Breast epithelium (tissue), 4 donors: ENCODE data around the gene DTL. TPM values are rescaled to one million over a fixed set of nuclear protein-coding genes. Genes with fewer than 3 reads are reported as not detected.
A peak's percentile ranks its signal among the peaks of the same experiment; 100 is the strongest.
"Not testable (repeated sequence)": the region's sequence is repeated elsewhere in the genome, so short reads cannot be mapped to it uniquely, and the experiment has no call there.

Experiments
- DNase-seq, 2 donors: peaks; one replicate each; pipeline ENCODE4 v3.0.0-alpha.2; 2019; ENCODE audit warnings: low spot score in 2 of 2
- H3K27ac ChIP-seq, 2 donors: fragments of 200-600 bp; sonication (generic) in 1 of 2; one replicate each; pipeline ENCODE4 v1.5.1; 2016 to 2019; ENCODE audit warnings: mild to moderate bottlenecking in 1 of 2
- H3K27me3 ChIP-seq, 2 donors: fragments of 200-600 bp; sonication (generic) in 1 of 2; one replicate each; pipeline versions ENCODE4 v1.5.1 to v1.6.0; 2017 to 2019; ENCODE audit warnings: control low read depth in 1 of 2, mild to moderate bottlenecking in 1 of 2
- H3K36me3 ChIP-seq: fragments of 200-600 bp; one replicate; pipeline ENCODE4 v1.5.1; 2019
- H3K4me1 ChIP-seq, 2 donors: fragments of 200-600 bp; sonication (generic); one replicate each; pipeline ENCODE4 v1.5.1; 2016 to 2019; ENCODE audit warnings: control low read depth in 1 of 2
- H3K4me3 ChIP-seq, 3 donors: fragments of 200-600 bp; sonication (generic); 1 replicate in 2 of 3; 2 replicates in 1 of 3; pipeline ENCODE4 v1.5.1; 2016 to 2019; ENCODE audit warnings: mild to moderate bottlenecking in 3 of 3, moderate library complexity in 2 of 3
- H3K9me3 ChIP-seq, 2 donors: fragments of 200-600 bp; sonication (generic) in 1 of 2; one replicate each; pipeline ENCODE4 v1.5.1; 2016 to 2019; ENCODE audit warnings: control low read depth in 1 of 2
- CTCF ChIP-seq, 3 donors: fragments of 450-650 bp; IDR thresholded peaks; one replicate each; pipeline ENCODE4 v1.5.1; 2016 to 2017; ENCODE audit warnings: antibody characterized with exemption in 3 of 3, mild to moderate bottlenecking in 3 of 3, moderate library complexity in 3 of 3
- POLR2A ChIP-seq: fragments of 450-650 bp; IDR thresholded peaks from one replicate; pipeline ENCODE4 v1.6.1; 2016; ENCODE audit warnings: antibody characterized with exemption, mild to moderate bottlenecking, moderate library complexity
- POLR2AphosphoS5 ChIP-seq, 3 donors: sonication (generic); formaldehyde crosslinking; IDR thresholded peaks; one replicate each; pipeline ENCODE4 v1.6.1; 2017; ENCODE audit warnings: antibody characterized with exemption in 3 of 3
- intact Hi-C: fragments of 100-400 bp; cut with DNase I; formaldehyde crosslinking; loops from one replicate; pipeline ENCODE4 v1.15.1; 2023; ENCODE audit warnings: low total_unique reads
- total RNA-seq, 3 donors: library from RNA; depleted of rRNA; stranded (reverse); fragments of >200 nt; gene quantifications; one replicate each; pipeline ENCODE4 v1.1.0, GENCODE V29; 2016

The DTL gene
- total RNA-seq, 3 donors from 2014 or later, result 0.29 to 0.80 (median 0.66) TPM

GRCh38 chr1:212012034-212012740 is 23.4 kb upstream of the DTL start:
- no peaks in the 10 kb centered on the region for H3K4me1 ChIP-seq
- H3K27me3 ChIP-seq, result no peaks in the 10 kb centered on the region
- H3K36me3 ChIP-seq, result no peaks in the 10 kb centered on the region
- H3K27ac ChIP-seq, result no peak overlapping the region
- no peak overlapping the region for H3K4me3 ChIP-seq
- TF ChIP-seq POLR2A, result no peak
- no peak for TF ChIP-seq POLR2AphosphoS5 (IDR thresholded peaks at IDR 0.05)
- TF ChIP-seq CTCF (IDR thresholded peaks at IDR 0.05), result peak; percentile 69 to 90 (median 89)
- no peaks in the 10 kb centered on the region for H3K9me3 ChIP-seq
- intact Hi-C loops, result no loop called here
- peak in 1 of 2 donors; percentile 44 for DNase-seq

DNA sequence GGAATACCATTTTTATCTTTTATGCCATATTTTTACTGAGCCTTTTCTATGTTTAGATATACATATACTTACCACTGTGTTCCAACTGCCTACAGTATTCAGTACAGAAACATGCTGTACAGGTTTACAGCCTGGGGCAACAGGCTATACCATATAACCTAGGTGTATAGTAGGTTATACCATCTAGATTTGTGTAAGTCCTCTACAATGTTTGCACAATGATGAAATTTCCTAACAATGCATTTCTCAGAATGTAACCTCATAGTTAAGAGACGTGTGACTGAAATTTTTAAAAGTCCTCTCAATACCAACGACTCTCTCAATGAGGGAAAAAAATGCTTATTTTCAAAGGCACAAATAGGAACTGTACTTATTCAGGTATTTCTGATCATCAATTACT is 21.9 kb upstream of the DTL start:
- H3K36me3 ChIP-seq, result no peaks in the 10 kb centered on the region
- TF ChIP-seq CTCF (IDR thresholded peaks at IDR 0.05) (no peak), POLR2AphosphoS5 (IDR thresholded peaks at IDR 0.05) (no peak), POLR2A (no peak)
- H3K4me3 ChIP-seq, result no peak overlapping the region
- H3K27me3 ChIP-seq, result no peaks in the 10 kb centered on the region
- DNase-seq, result no peak
- H3K4me1 ChIP-seq, result no peaks in the 10 kb centered on the region
- H3K27ac ChIP-seq, result no peak overlapping the region
- intact Hi-C loops, result no loop called here
- H3K9me3 ChIP-seq, result no peaks in the 10 kb centered on the region

DNA sequence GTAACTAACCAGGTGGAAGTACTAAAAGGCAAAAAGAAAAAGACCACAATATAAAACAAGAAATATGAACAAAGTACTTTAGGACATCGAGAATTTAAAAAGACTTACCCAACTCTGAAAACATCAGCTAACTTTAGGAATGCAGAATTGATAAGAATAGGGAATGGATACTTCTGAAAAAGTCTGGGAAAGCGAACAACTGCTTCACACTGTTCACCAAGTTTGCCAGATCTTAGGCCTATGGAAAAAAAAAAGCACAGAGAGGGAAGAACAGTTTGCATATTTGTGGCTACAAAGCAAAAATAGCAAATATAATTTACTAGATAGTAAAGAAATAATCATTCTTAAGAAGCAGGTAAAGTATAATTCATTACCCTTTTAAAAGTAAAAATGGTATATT is 14.6 kb upstream of the DTL start:
- intact Hi-C loops, result no loop called here

GRCh38 chr1:212021563-212021962 is 14.0 kb upstream of the DTL start:
- no peak overlapping the region for H3K4me3 ChIP-seq
- no peaks in the 10 kb centered on the region for H3K27me3 ChIP-seq
- H3K36me3 ChIP-seq, result no peaks in the 10 kb centered on the region
- no peak overlapping the region for H3K27ac ChIP-seq
- DNase-seq, result no peak
- no peak for TF ChIP-seq POLR2A
- no peak for TF ChIP-seq POLR2AphosphoS5 (IDR thresholded peaks at IDR 0.05)
- no peak for TF ChIP-seq CTCF (IDR thresholded peaks at IDR 0.05)
- H3K9me3 ChIP-seq, result no peaks in the 10 kb centered on the region
- no peaks in the 10 kb centered on the region for H3K4me1 ChIP-seq
- intact Hi-C loops, result no loop called here

More for the DNA sequence above, 14.6 kb upstream of the DTL start:
- no peaks in the 10 kb centered on the region for H3K36me3 ChIP-seq
- no peaks in the 10 kb centered on the region for H3K27me3 ChIP-seq
- no peaks in the 10 kb centered on the region for H3K4me1 ChIP-seq
- no peak for DNase-seq
- no peak overlapping the region for H3K27ac ChIP-seq
- TF ChIP-seq CTCF (IDR thresholded peaks at IDR 0.05) (no peak), POLR2A (no peak), POLR2AphosphoS5 (IDR thresholded peaks at IDR 0.05) (no peak)
- no peak overlapping the region for H3K4me3 ChIP-seq
- H3K9me3 ChIP-seq, result no peaks in the 10 kb centered on the region

- H3K9me3 ChIP-seq, H3K4me1 ChIP-seq, H3K36me3 ChIP-seq, H3K27ac ChIP-seq, H3K4me3 ChIP-seq, intact Hi-C loops, H3K27me3 ChIP-seq, DNase-seq: not testable (repeated sequence)
These were observed 12.6 kb upstream of the DTL start for GRCh38 chr1:212022908-212023307.
